EL (cell line): ENCODE data around the gene CCNL1.

Experiments
- DNase-seq: peaks from one replicate; pipeline ENCODE4 v3.0.0-alpha.2; 2016

The CCNL1 gene

DNA sequence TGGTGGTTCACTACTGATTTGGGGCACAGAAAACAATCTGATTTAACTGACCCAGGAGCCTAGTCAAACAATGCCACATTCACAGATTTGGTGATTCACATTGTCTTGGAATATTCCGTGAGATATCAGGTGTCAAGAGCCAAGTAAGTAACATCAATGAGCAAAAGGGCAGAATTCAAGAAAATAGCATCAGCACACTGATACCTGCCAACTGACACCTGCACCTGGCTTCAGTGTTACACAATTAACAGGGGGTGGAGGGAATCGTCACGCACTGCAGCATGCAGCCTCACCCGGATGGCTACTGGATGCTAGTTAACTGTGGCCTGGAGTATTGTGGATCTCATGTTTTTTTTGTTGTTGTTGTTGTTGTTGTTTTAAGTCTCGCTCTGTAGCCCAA is 17.6 kb downstream of the CCNL1 start:
- DNase-seq: no peak

DNA sequence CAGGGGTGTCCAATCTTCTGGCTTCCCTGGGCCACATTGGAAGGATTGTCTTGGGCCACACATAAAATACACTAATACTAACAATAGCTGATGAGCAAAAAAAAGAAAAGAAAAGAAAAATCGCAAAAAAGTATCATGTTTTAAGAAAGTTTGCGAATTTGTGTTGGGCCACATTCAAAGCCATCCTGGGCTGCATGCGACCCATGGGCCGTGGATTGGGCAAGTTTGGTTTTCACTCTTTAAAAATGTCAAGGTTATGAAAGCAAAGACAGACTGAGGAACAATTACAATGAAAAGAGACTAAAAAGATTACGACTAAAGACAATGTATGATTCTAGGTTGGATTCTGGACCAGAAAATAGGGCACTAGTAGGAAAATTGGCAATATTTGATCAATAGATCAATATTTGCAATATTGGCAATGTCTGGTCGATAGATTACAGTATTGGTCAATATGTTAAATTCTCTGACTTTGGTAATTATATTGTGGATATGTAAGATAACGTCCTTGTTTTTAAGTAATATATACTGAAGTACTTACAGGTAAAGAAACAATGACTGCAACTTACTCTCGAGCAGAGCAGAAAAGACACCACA is 19.9 kb downstream of the CCNL1 start:
- no peak for DNase-seq

DNA sequence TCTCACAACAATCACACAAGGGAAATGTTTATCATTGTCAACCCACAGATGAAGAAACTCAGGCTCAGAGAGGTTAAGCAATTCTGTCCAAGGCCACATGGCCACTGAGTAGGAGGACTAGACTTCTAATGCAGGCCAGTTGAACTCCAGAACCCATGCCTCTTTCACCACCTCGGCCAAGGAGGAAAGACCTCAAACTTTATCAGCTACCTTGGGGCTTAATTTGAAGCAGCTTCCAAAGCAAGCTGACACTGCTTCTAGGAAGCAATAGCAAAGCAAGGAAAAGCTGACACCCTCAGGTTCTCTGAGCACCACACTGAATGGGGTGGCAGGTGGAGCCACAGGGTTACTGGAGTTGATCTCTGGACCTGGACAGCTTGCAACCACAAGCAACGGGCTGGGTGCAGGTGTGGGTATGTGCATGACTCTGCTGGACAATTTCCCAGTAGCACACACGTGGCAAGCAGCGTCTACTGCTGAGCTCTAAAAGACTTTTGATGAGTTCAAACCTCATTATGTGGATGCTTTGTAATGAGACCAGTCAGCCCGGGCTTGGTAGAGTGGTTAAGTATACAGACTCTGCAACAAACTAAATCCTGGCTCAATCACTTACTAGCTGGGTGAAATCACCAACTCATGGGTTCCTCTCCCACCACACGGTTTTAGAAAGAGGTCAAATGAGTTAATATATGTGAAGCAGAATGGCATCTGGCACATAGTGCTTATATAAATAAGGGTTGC is 23.1 kb downstream of the CCNL1 start:
- no peak for DNase-seq

DNA sequence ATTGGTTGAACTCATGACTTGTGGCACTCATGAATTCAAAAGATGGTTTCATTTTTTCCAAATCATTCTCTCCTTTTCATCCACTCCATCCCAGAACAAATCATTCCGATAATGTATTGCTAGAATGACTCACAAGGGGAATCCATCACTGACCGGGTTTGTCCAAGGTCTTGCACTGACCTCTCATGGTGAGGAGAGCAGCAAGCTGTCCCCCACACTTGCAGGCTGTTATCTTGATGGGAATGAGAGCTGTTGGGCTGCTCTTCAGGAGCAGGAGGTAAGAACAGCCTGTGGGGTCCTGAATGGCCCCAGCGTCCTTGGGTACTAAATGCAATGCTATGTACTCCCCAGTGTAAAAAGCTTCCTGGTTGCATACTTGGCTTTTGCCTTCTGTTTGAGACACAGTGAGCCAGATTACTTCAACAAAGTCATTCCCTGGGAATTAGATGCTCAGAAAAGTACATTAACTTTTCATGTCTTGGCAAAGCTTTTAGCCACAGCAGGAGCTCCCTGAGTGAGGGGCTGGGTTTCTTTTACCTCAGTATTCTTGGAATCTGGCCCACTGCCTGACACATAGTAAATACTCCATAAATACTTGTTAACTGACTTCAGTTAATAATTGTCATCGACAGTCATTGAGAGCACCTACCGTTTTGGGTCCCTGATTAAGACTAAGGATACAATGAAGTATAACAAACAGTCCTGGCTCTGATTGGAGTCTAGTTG is 24.1 kb downstream of the CCNL1 start:
- DNase-seq: peak; percentile 53

DNA sequence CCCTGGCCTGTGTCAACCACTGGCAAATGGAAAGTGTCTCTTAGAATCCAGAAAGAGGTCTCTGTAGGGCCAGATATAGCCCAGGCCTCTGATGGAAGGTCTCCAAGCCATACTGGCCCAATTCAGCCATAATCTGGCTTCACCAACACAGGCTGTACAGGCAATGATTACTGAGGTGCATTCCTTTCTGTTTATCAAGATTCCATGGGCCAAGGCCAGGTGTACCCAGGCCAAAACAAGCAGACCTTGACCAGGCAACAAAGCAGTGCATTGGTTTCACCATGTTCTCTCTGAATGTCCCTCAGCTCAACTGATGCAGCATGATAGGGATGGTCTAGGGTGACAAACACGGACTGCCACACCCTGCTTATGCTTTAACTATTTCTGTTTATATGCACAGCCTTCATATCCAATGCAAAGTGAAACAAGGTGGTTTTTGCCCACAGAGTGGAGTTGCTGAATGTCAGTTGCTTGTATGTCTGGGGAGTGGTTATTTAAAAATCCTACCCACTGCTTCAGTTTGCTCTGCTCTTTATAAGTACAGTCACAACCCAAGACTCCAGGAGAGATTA is 25.2 kb downstream of the CCNL1 start:
- DNase-seq: no peak

DNA sequence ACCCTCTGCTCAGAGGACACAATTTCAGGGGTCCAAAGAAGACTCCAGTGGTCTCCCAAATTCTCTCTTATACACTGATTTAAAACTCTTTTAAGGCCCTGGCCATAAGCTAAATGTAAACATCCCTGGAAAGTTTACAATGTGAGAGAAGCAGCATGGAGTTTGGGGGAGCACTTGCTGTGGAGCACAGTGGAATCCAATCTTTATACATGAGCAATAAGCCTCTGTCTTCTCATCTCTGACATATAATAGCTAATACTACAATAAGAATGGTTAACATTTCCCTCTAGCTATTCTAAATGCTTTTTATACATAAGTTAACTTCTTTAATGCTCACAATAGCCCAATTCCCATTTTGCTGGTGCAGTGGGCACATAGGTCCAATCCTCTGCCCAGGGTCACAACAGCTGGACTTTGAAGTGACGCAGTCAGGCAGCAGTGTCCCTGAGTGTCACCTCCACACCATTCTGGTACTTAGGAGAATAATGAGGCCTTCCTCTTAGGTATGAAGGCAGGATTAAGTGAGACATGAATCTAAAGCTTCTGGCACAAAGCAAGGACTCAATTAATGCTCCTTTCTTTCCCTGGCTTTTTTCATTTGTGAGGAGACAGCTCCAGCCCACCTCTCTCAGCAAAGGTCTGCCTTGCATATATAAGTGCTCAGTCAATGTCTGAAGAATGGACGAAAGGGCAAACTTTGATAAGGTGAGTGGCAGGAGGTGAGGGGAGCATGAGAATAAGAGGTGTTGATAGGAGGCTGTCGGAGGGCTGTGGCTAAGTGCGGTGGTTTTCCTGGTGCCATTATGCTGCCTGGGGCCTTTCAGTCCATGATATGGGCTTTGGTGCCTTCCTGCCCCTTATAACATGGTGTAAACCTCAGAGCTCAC is 26.3 kb downstream of the CCNL1 start:
- no peak for DNase-seq

DNA sequence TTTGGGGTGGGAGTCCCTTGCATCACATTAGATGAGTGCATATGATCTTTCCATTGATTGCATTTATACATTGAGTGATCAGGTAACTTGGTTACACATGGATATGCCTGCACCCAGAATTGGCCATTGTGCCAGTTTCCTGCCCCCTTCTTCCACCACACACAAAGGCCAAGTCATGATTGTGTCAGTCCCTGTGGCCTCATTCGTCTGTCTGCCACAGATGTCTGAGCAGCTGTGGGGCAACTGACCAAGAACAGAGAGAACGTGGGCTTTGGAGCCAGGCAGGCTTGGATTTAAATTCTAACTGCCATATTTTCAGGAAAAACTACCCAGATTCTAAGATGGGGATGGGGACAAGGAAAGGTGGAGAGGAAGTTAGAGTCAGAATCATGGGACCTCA is 27.0 kb downstream of the CCNL1 start:
- DNase-seq: no peak

DNA sequence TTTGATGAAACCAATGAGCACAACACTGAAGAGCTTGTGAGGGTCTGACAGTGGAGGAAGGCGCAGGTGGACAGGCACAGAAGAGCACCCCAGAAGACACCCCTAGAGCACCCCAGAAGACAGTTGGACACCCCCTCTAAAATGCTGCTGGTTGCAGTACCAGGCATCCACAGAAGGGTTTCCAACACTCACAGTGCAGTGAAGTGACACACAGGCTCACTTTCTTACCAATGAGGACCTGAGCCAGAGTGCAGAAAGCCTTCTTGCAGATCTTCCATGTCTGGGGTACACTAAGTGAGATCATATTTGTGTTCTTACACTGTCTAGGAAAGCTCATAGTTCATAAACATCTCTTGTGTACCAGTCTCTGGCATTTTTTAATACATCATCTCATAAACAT is 27.6 kb downstream of the CCNL1 start:
- no peak for DNase-seq

DNA sequence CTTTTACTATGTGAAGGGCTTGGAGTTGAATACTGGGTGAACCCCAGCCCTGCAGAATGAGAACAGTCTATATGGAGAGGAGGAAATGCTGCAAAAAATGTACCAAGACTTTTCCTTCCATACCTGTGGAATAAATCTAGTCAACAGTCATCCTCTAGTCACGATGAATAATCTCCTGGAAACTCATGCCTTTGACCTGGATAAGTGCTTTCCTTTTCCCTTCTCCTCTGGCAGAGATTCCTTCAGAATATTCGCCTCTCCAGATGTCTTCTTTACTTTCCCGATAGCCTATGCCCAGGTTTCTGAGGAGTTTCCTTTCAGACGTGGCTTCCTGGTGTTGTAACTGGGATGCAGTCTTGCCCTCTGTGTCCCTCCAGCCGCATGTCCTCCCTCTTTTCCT is 28.1 kb downstream of the CCNL1 start:
- DNase-seq: peak; percentile 46

DNA sequence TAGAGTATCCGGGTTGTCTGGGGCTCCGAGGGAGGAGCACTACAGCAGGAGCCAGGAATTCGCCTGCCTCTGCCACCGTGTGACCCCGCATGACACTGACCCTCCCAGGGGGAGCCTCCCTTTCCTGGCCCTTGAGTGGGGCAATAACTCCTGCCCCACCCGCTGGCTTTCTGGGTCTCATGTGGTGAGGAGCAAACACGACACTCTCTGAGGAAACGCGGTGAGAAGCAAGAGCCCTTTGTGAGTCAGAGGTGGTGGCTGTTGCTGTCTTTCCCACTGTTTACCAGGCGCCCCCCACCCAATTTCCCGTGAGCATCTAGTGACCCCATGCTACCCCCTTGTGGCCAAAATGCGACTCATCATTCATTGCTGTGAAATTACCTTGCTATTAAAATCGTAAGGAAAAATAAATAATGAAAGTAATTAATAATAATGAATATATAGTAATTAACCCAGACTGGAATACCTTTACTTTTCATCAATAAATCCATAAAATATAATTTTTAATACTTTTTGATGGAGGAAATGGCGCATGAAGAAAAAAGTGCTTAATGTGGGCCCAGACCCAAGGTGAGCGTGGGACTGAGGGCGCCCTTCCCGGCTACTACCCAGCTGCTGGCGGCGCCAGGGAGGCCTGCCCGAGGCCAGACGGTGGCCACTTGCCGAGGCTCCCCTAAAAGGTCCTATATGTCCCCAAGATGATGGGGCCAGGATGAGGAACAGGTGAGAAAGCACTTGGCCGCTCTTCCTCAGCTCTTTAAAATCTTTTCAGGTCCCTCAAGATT is 29.3 kb downstream of the CCNL1 start:
- peak; percentile 41 for DNase-seq

DNA sequence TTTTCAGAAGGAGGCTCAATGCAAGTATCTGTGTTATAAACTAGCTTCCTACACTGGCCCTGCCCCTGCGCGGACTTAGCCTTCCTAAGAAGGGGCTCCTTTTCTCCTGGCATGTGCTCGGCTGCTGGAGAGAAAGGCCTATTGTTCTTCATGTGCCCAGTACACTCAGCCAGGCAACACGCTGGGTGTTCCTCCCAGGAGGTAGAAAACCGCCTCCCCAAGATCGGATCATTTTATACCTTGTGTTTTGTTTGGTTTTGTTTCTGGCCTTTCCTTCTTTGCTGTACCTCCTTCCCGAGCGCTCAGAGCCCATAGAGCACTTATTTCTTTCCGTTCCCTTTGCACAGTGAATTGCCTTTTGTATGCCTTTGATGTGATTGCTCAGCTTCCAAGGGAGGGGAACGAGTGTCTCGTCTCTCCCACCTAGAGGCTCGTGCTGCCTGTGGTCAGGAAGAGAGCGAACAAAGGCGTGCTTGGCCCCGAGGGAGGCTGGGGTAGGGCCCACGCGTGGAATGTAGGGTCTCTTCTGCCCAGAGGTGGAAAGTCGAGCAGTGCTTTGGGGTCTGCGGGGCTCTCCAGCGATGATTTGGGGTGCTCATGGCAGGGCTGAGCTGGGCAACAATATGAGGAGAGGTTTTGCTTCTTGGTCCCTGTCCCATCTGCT is 30.0 kb downstream of the CCNL1 start:
- no peak for DNase-seq

DNA sequence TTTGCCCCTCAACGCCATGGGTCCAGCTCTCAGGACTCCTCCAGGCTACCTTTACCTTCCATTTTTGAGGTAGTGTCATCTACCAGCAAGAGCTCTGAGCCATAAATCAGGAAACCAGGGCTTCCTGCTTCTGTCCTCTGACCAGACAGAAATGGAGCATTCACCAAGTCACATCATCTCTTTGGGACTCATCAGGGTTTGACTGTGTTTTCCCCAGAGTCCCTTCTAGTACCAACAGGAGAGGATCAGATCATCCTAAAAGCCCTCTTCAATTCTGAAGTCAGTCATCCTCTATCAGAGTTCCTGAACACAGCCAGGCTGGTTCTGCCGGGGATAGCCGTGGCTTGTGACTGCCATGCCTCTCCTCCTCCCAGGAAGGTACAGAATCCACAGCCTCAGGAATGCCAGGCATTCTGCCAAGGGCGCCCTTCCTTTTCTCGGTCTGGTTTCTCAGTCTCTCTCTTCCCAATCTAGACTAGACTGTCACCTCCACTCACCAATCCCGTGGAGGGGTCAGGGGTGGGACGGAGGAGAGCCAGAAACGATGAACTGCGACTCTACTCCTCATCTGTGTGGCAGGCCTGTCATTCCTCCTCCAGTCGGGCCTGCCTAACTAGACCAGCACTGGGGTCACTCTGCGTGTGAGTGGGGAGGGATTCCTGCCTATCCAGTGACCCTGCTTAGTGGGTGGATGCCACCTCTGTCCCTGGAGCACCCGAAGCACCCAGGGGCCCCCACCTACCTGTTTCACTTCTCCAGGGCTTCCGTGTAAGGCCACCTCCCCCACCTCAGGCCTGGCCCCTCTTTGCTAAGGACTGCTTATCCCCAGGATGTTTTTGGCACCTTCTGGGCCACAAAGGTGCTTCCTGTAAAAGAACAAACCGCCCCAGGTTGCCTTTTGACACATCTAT is 30.9 kb downstream of the CCNL1 start:
- peak; percentile 76 for DNase-seq

DNA sequence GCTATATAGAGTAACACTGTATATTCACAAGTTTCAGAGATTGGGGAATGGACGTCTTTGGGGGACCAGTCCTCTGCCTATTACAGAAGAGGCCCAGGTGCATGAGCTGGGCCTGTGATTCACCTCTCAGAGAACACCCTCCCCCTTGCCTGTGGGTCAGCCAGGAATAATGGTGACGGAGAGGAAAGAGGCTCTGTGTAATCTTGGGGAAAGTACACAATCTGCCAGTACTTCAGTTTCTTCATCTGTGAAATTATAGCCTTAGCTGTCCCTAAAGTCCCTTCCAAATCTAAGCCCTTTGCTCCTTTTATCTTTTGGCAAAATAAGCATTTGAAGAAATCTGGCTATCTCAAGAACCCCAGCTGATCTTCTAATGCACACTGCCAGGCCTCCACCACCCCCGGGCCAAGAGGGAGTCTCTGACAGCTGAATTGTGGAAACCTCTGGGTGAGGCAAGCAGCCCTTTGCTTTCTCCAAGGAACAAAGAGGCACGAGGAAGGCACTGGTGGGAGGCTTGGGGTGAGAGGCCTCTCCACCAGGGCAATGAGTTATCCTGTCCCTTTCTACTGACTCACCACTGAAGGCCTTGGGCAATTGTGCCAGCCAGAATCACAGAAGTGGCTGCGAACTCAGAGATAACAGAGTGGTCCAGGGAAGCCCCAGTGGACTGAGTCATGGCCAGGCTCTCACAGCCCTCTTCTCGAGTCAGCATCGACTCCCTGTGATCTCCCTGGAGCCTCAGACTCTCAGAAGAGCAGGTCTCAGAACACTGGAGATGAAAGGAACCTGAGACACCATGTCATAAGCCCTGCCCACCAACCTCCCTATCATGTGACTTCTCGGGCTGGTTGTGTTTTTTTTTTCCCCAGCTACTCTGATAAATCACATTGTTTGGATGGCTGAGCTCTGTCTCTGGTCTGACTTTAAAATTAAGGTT is 31.8 kb downstream of the CCNL1 start:
- peak; percentile 95 for DNase-seq

DNA sequence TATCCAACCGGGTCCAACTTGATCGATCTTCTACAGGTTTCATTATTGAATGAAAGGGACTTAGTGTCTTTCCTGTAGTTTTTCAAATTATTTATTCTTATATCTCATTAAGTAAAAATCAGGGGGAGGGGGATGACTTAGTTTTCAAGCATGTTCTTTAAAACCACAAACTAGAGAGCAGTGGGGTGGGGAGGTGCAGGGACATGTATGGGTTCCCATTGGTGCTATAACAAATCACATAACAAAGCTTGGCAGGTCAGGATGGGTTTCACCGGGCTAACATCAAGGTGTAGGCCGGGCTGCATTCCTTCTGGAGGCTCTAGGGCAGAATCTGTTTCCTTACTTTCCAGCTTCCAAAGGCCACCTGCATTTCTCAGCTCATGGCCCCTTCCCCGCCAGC is 32.7 kb downstream of the CCNL1 start:
- DNase-seq: no peak

DNA sequence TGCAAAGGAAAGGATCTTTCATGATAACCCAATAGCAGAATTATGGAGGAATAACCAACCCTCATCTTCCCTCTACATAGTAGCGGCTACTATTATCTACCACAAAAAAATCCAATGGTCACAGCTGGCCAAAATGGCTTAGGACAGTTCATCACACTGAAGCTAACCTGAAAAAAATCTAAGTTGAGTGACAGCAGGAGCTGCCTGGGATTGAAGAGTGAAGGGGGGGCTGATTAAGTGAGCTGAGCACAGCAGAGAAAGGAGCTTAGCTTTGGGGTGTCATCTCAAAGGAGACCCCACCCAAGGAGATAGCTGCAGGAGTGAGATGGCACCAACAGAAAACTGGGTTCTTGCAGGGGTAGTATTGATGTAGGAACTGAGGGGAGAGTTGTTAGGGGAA is 33.6 kb downstream of the CCNL1 start:
- DNase-seq: no peak

DNA sequence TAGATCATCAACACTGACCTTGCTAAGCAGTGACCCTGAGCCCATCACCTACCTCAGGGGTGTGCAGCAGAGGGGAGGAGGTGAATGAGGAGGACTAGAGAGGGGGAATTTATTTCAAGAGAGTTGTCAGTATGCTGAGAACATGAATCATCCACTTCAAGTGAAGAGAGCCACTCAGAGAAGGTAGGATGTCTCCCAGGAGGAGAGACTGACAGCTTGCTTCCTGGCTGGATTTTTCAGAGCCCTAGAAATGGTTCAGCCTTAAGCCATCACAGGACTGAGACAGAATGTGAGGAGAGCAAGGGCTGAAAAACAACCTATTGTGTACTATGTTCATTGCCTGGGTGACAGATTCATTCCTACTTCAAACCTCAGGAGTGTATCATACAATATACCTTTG is 34.8 kb downstream of the CCNL1 start:
- DNase-seq: no peak

DNA sequence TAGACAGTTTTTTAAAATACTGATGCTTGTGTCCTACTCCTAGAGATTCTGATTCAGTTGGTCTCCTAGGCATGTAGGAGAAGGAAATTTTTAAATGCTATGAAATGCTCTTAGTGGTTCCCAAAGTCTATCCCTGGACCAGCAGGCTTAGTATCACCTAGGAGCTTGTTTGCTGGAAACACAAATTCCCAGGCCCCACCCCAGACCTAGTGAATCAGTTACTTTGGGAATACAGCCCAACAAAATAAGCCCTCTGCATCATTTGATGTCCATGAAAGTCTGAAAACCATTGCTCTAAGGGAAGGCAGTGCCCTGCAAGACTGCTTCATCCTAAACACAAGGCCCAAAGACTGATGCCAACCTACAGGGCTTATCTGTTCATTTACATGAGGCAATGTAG is 36.3 kb downstream of the CCNL1 start:
- no peak for DNase-seq

DNA sequence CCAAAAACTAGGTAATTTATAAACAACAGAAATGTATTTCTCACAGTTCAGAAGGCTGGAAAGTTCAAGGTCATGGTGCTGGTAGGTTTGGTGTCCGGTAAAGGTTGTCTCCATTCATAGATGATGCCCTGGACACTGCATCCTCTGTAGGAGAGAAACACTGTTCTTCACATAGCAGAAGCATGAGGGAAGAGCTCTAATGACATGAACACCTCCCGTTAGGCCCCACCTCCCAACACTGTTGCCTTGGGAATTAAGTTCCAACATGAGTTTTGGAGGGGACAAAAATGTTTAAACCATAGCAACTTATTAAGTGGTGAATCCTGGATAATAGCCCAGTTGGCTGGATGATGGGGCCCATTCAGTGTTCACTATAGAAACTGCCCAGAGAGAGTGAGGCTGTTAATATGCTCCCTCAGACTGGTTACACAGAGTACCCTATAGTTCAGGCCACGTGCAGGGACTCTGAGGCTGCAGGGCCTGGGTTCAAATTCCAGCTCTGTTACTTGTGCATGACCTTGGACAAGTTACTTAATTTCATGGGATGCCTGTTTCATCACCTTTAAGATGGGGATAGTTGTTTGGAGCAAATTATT is 37.0 kb downstream of the CCNL1 start:
- DNase-seq: no peak

DNA sequence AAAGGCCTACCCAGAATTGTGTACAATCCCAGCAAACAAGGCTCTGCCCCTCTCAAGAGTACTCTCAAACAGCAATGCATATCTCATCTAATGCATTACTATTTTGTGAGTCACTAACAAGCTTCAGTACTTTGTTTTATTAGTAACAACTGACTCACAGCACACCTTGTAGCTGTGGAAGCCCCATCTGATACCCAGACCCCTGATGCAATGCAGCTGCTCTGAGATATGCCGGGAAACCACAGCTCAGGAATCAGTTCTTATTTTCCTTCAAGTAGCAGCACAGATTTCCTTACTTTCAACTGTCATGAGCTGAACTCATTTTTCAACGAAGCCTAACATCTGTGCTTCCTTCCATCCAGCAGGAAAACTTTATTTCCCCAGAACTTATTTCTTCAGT is 37.8 kb downstream of the CCNL1 start:
- peak; percentile 86 for DNase-seq
